ENCODE data around the gene COL4A6.

The COL4A6 gene

GRCh38 chrX:108331126-108331909, 106.9 kb downstream of the COL4A6 start:
- no peak for DNase-seq

DNA sequence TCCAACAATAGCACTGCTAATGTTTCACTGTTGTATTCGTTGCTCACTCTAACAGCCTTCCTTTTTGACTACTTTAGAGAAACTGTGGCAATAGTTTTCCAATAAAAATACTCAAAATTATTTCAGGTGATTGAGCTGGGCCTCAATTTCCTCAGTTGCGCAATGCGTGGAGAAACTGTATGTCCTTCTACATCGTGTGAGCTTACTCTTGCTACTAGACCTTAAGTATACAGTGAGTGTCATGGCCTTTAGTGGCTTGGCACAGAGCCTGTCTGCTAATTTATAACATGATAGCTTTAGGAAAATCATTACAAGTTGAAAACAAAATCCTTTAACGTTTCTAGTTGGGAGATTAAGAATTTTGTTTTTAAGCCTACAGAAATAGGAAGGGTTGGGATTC, 114.5 kb downstream of the COL4A6 start:
- DNase-seq: no peak

GRCh38 chrX:108322234-108322633, 116.0 kb downstream of the COL4A6 start:
- no peak for DNase-seq

DNA sequence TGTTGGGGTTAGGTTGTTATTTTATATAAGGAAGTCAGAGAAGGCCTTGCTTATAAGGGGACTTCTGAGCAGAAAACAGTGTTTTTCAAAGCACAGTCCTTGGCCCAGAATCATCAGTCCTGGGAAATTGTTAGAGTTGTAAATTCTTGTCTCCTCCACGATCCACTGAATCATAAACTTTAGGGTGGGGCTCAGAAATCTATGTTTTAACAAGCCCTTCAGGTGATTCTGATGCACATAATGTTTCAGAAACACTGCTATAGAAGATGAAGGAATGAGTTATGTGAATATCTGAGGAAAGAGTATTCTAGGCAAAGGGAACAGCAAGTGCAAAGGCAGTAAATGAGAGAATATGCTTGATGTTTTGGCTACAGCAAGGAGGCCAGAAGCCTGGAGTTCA, 121.8 kb downstream of the COL4A6 start:
- DNase-seq: no peak

GRCh38 chrX:108313669-108314068, 124.6 kb downstream of the COL4A6 start:
- no peak for DNase-seq

DNA sequence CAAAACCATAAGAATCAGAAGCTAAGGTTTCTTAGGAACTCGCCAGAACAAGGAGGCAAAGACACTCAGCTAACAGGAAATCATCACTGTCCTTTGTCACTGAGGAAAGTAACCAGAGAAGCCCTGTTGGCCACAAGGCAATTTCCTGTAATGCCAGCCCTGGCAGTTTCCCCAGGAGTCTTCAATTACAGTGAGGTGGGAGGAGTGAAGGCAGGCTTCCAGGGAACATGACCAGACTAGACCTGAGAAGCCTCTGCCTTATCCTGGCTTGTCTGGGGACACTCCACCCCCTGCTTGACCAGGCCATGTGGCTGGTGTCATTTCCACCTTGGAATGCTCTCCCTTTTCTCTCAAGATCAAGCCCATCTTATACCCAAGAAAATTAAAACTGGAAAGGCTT, 125.3 kb downstream of the COL4A6 start:
- no peak for DNase-seq

GRCh38 chrX:108312011-108312410, 126.2 kb downstream of the COL4A6 start:
- no peak for DNase-seq

- no peak for DNase-seq
Observed at GRCh38 chrX:108310506-108310905, 127.7 kb downstream of the COL4A6 start.

DNA sequence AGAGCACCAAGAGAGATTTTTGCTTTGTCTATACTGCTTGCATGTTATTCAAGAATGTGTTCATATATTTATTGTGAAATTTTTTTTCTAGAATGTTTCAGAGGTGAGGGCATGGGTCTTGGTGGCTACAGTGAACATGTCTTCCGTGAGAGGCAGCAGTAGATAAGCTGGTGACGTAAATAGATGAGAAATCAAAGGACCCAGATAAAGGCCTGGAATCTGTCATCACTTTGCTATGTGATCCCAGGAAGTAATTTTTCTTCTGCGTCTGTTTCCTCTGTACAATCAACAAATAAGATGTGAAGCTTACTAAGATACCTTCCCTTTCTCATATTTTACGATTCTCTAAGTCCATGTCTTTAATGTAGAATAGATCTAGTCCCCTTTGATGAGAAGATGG, 129.1 kb downstream of the COL4A6 start:
- no peak for DNase-seq

DNA sequence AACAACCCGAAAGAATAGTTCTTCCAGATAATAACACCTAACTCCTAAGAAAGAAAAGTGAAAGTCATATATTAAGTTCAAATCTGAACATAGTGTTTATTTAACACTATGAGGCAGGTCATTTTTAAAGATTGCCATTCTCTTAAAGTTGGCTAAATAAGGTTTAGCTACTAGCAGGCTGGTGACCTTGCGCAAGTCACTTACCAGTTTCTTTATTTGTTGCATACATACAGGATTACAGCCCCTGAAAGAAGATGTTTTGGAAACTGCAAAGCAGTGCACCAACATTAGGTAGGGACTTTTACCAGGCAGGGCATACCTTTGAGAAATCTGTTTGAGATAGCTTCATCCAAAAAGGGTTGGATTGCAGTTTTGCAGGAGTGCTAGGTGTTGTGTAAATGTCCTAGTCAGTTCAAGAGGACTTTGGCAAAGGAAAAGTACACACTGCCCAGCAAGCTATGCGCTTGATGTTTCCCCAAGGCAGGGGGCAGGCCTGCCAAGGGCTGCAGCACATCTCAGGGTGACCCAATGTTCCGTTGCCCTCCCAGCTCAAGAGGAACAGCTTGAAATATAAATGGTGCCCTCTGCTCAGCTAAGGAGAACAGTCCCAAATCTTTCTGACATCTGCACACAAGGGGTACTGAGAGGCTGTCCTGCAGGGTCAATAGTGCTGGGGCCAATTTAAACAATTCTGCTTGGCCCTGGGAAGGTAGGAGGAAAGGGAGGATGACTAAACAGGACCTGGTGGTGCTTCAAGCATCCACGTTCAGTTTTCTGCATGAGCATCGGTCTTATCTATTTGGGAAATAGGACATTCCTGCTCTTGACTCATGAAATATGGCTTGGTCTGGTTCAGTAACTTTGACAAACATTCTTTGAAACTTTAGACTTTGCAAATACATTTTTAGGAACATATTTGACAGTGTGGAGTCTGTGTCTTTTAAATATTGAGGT, 130.8 kb downstream of the COL4A6 start:
- no peak for DNase-seq

- no peak for DNase-seq
Observed at GRCh38 chrX:108306086-108306485, 132.1 kb downstream of the COL4A6 start.

- DNase-seq: no peak
Observed at GRCh38 chrX:108304757-108305156, 133.5 kb downstream of the COL4A6 start.

DNA sequence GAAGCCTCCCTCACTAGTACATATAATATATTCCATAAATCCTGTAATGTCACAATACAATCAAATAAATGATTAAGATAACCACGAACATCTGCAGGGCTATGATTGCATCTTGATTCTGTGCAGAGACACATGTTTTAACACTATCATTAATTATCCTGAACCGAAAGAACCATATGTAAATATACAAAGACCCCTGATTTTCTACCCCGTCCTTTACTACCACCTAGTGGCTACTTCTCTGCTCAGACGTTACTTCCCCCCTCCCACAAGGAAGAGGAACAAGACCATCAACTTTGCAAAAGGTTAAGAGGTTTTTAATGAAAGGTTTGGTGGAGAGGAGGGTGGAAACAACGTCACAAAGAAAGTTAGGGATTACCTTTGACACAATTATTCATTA, 134.0 kb downstream of the COL4A6 start:
- no peak for DNase-seq

GRCh38 chrX:108303682-108304081, 134.5 kb downstream of the COL4A6 start:
- no peak for DNase-seq

- DNase-seq: no peak
Observed at GRCh38 chrX:108299704-108300103, 138.5 kb downstream of the COL4A6 start.

DNA sequence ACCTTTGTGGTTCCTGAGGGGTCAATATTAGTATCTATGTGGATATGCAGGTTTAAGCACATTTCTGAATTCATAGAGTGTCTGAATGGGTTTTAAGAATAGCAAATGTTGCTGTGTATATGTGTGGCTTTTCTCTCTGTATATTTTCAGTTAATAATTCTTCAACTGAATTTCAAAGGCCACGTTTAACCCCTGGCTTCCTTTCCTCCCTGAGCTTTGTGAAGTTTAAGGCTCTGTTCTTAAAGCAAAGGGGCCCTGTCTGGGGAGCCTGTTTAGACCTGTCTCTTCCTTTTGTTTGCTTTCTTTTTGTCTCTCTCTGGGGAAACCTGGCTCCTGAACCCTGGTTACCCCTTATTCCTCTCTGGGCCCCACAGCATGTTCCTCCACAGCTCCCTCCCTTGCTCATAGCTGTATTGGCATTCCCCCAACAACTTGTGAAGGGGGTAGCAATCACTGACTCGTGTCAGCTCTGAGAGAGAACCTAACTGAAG, 139.1 kb downstream of the COL4A6 start:
- no peak for DNase-seq

- DNase-seq: no peak
Observed at GRCh38 chrX:108298165-108298602, 140.0 kb downstream of the COL4A6 start.

GRCh38 chrX:108297290-108297689, 140.9 kb downstream of the COL4A6 start:
- no peak for DNase-seq

- no peak for DNase-seq
Observed at GRCh38 chrX:108292053-108292452, 146.2 kb downstream of the COL4A6 start.

- no peak for DNase-seq
Observed at GRCh38 chrX:108285918-108286317, 152.3 kb downstream of the COL4A6 start.

GRCh38 chrX:108285356-108285755, 152.9 kb downstream of the COL4A6 start:
- DNase-seq: no peak

GRCh38 chrX:108275732-108276131, 162.5 kb downstream of the COL4A6 start:
- DNase-seq: no peak

DNA sequence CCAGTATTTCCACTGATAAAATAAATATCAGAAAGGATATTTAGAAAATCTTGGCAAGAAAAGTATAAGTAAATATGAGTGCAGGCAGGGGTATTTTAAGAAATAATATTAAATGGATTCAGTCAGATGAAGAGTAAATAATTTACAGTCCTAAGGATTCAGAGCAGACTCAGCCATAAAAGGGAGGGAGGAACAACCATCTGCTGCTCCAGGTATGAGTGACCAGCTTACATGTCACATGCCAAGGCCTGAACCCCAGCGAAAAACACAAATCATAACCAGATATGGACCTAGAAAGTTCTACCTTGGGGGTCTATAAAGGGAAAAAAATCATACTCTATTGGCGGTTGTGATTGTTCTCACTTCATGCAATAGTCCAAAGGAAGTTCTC, 166.8 kb downstream of the COL4A6 start:
- no peak for DNase-seq
